ENCODE data around the gene RNASEH2B. TPM values are rescaled to one million over a fixed set of nuclear protein-coding genes. Genes with fewer than 3 reads are reported as not detected.

RNASEH2B gene
- total and polyA plus RNA-seq, 2 donors (not counting 1 experiment from before 2014, with no cell fraction given) = 64.0 to 151 TPM

DNA sequence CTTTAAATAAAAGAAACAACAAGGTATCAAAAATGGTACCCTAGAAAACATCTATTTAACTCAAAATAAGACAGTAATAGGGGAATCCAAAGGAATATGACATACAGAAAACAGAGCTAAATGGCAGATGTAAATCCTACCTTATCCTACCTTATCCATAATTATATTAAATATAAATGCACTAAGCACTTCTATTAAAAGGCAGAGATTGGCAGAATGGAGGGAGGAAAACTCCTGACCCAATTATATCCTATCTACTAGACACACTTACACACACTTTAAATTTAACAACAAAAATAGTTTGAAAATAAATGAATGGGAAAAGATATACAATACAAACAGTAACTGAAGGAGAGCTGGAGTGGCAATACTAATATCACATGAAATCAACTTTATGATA lies 14.4 kb downstream of the RNASEH2B start:
- Histone ChIP-seq H3K9ac (ENCODE audit: low read length) (no peak overlapping the region), H3K36me3 (replicated peaks in 1 of 2; ENCODE audit: control extremely low read depth in 1 of 2, control insufficient read depth in 1 of 2, extremely low read depth in 1 of 2, insufficient read depth in 2 of 2, low read length in 1 of 2) (peaks cover 7 to 18% of the 10 kb centered on the region in 2 experiments), H3K27me3 (replicated peaks in 1 of 4; ENCODE audit: control extremely low read depth in 1 of 4, control insufficient read depth in 3 of 4, insufficient read depth in 4 of 4, low read length in 3 of 4) (no peaks in the 10 kb centered on the region), H3K9me3 (ENCODE audit: control extremely low read depth in 1 of 3, control insufficient read depth in 2 of 3, insufficient read depth in 1 of 3, low read length in 2 of 3) (peaks cover 5 to 37% (median 17%) of the 10 kb centered on the region in 3 donors), H3K4me1 (ENCODE audit: control insufficient read depth in 2 of 2, insufficient read depth in 2 of 2, low read length in 2 of 2) (peaks cover 7 to 9% of the 10 kb centered on the region in 2 donors), H2AFZ (ENCODE audit: insufficient read depth, low read depth, low read length, poor library complexity, severe bottlenecking) (no peak overlapping the region), H3K4me3 (ENCODE audit: control extremely low read depth in 1 of 5, extremely low read depth in 1 of 5, insufficient read depth in 1 of 5, low read depth in 2 of 5, low read length in 4 of 5) (no peak overlapping the region), H3K4me2 (replicated peaks; ENCODE audit: low read depth, low read length, poor library complexity, severe bottlenecking) (no peak overlapping the region), H3K79me2 (ENCODE audit: control insufficient read depth, insufficient read depth, low read length) (peaks cover 95% of the 10 kb centered on the region), H4K20me1 (ENCODE audit: control insufficient read depth, insufficient read depth, low read length, poor library complexity, severe bottlenecking) (peaks cover 14% of the 10 kb centered on the region), H3K27ac (ENCODE audit: low read length in 2 of 2) (no peak overlapping the region)
- POLR2A ChIA-PET = interaction anchor here (0.5 to 1.0 kb wide), 2 partner anchors 9 to 329 kb away, joined by 4 read pairs; no protein-coding TSS in a partner anchor
- Mint-ChIP-seq H3K27ac (no peak overlapping the region), H3K4me1 (peaks cover 40% of the 10 kb centered on the region), H3K9me3 (ENCODE audit: insufficient read depth) (peaks cover 5% of the 10 kb centered on the region), H3K4me3 (no peak overlapping the region), H3K27me3 (no peaks in the 10 kb centered on the region)
- intact Hi-C loops (cut with micrococcal nuclease) = no loop called here
- no peak for ATAC-seq (ENCODE audit: low read depth)
- CTCF ChIA-PET = interaction anchor here (1.5 kb wide), 1 partner anchor 8 kb away, joined by 6 read pairs; no protein-coding TSS in a partner anchor
- no peak for DNase-seq
- TF ChIP-seq EZH2 (IDR thresholded peaks at IDR 0.05; ENCODE audit: borderline replicate concordance, insufficient read depth, low read depth, low read length, poor library complexity, severe bottlenecking) = no peak
- TF ChIP-seq, protein P1, sequence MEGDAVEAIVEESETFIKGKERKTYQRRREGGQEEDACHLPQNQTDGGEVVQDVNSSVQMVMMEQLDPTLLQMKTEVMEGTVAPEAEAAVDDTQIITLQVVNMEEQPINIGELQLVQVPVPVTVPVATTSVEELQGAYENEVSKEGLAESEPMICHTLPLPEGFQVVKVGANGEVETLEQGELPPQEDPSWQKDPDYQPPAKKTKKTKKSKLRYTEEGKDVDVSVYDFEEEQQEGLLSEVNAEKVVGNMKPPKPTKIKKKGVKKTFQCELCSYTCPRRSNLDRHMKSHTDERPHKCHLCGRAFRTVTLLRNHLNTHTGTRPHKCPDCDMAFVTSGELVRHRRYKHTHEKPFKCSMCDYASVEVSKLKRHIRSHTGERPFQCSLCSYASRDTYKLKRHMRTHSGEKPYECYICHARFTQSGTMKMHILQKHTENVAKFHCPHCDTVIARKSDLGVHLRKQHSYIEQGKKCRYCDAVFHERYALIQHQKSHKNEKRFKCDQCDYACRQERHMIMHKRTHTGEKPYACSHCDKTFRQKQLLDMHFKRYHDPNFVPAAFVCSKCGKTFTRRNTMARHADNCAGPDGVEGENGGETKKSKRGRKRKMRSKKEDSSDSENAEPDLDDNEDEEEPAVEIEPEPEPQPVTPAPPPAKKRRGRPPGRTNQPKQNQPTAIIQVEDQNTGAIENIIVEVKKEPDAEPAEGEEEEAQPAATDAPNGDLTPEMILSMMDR (IDR thresholded peaks at IDR 0.05) = no peak

DNA sequence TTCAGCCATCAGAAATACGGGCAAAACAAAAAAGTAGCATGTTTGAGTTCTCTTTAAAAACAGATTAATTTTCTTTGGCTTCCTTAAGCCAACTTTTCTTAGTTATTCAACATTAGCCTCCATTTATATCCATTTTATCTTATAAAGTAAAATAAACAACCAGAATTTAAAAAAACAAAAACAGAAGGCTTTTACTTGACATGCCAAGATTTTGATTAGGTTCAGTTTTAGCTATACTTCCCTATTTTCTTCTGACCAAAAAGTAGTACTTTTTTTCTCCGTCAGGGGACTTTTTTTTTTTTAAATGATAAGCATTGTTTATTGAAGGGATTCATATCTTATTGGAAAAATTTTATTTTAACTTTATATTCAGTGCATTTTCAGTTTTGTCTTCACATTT lies 18.1 kb downstream of the RNASEH2B start:
- DNase-seq (no peak), ATAC-seq (ENCODE audit: low read depth) (no peak)
- Histone ChIP-seq H3K27me3 (replicated peaks in 1 of 4; ENCODE audit: control extremely low read depth in 1 of 4, control insufficient read depth in 3 of 4, insufficient read depth in 4 of 4, low read length in 3 of 4) (no peaks in the 10 kb centered on the region), H3K9ac (ENCODE audit: low read length) (no peak overlapping the region), H3K4me2 (replicated peaks; ENCODE audit: low read depth, low read length, poor library complexity, severe bottlenecking) (no peak overlapping the region), H4K20me1 (ENCODE audit: control insufficient read depth, insufficient read depth, low read length, poor library complexity, severe bottlenecking) (peaks cover 9% of the 10 kb centered on the region), H3K79me2 (ENCODE audit: control insufficient read depth, insufficient read depth, low read length) (peaks cover 82% of the 10 kb centered on the region), H3K4me1 (ENCODE audit: control insufficient read depth in 2 of 2, insufficient read depth in 2 of 2, low read length in 2 of 2) (peaks cover 3 to 5% of the 10 kb centered on the region in 2 donors), H3K36me3 (replicated peaks in 1 of 2; ENCODE audit: control extremely low read depth in 1 of 2, control insufficient read depth in 1 of 2, extremely low read depth in 1 of 2, insufficient read depth in 2 of 2, low read length in 1 of 2) (peaks cover 4 to 33% of the 10 kb centered on the region in 2 experiments), H2AFZ (ENCODE audit: insufficient read depth, low read depth, low read length, poor library complexity, severe bottlenecking) (no peak overlapping the region), H3K4me3 (ENCODE audit: control extremely low read depth in 1 of 5, extremely low read depth in 1 of 5, insufficient read depth in 1 of 5, low read depth in 2 of 5, low read length in 4 of 5) (no peak overlapping the region), H3K9me3 (ENCODE audit: control extremely low read depth in 1 of 3, control insufficient read depth in 2 of 3, insufficient read depth in 1 of 3, low read length in 2 of 3) (peaks cover 5 to 22% (median 12%) of the 10 kb centered on the region in 3 donors), H3K27ac (ENCODE audit: low read length in 2 of 2) (no peak overlapping the region)
- Mint-ChIP-seq H3K27me3 (no peaks in the 10 kb centered on the region), H3K4me3 (no peak overlapping the region), H3K4me1 (peaks cover 30% of the 10 kb centered on the region), H3K27ac (no peak overlapping the region), H3K9me3 (ENCODE audit: insufficient read depth) (peaks cover 2% of the 10 kb centered on the region)
- ChIA-PET CTCF (interaction anchor here (1.0 to 2.0 kb wide), 2 partner anchors 10 to 13 kb away, joined by 3 to 4 read pairs; no protein-coding TSS in a partner anchor), POLR2A (no interaction called here)
- intact Hi-C loops (cut with micrococcal nuclease) = no loop called here
- WGBS (ENCODE audit: insufficient coverage) = no CpG with 5 or more reads among the region's 2 CpGs
- TF ChIP-seq, protein P1 (IDR thresholded peaks at IDR 0.05) = no peak
- no peak for TF ChIP-seq EZH2 (IDR thresholded peaks at IDR 0.05; ENCODE audit: borderline replicate concordance, insufficient read depth, low read depth, low read length, poor library complexity, severe bottlenecking)
